Caco-2 (cell line): ENCODE measurements around the gene ADAMTS10. TPM values are rescaled to one million over a fixed set of nuclear protein-coding genes. Genes with fewer than 3 reads are reported as not detected.
A peak's percentile ranks its signal among the peaks of the same experiment; 100 is the strongest.

Experiments
- BruUV-seq: library from RNA; stranded (reverse); fragments of 400-500 nt; replicated peaks from 2 replicates; lab custom pipeline; 2021; lab: Mats Ljungman, UMichigan
- CTCF ChIA-PET: fragments of 300-600 bp; sonication (Branson Sonifier 250); formaldehyde crosslinking; loops from one replicate; lab custom pipeline; 2022; ENCODE audit warnings: antibody characterized with exemption; lab: Charles Lee
- POLR2A ChIA-PET: fragments of 300-600 bp; sonication (Branson Sonifier 250); formaldehyde crosslinking; loops from one replicate; lab custom pipeline; 2022; ENCODE audit warnings: antibody characterized with exemption; lab: Charles Lee
- DNase-seq, 2 experiments: peaks; one replicate each; pipeline versions ENCODE4 v3.0.0 to v3.0.0-alpha.2; 2020 to 2022
- H3K27me3 ChIP-seq: replicated peaks from 2 replicates; pipeline ENCODE4 v1.6.0; 2011; ENCODE audit warnings: low read length; ENCODE audit not compliant: control insufficient read depth, insufficient read depth
- H3K36me3 ChIP-seq: 2 replicates; pipeline ENCODE4 v1.5.1; 2011; ENCODE audit warnings: low read length; ENCODE audit not compliant: control insufficient read depth, insufficient read depth
- H3K4me1 ChIP-seq: fragments of 250-450 bp; sonication (Bioruptor Pico); 2 replicates; pipeline ENCODE4 v1.5.1; 2020; ENCODE audit warnings: mild to moderate bottlenecking
- H3K4me3 ChIP-seq: 2 replicates; pipeline ENCODE4 v1.5.1; 2011; ENCODE audit warnings: low read depth, mild to moderate bottlenecking, control low read depth, low read length
- H3K9me3 ChIP-seq: fragments of 250-450 bp; sonication (Bioruptor Pico); 2 replicates; pipeline ENCODE4 v1.5.1; 2020; ENCODE audit warnings: mild to moderate bottlenecking, moderate library complexity
- H3K27ac Mint-ChIP-seq: one replicate; pipeline ENCODE4 v1.8.0; 2022; ENCODE audit warnings: mixed read lengths; ENCODE audit not compliant: unreplicated experiment
- H3K27me3 Mint-ChIP-seq: one replicate; pipeline ENCODE4 v1.8.0; 2022; ENCODE audit warnings: mixed read lengths; ENCODE audit not compliant: insufficient read depth, unreplicated experiment
- H3K36me3 Mint-ChIP-seq: one replicate; pipeline ENCODE4 v1.8.0; 2022; ENCODE audit warnings: mild to moderate bottlenecking, mixed read lengths; ENCODE audit not compliant: insufficient read depth, unreplicated experiment
- H3K4me1 Mint-ChIP-seq: one replicate; pipeline ENCODE4 v1.8.0; 2022; ENCODE audit warnings: low read depth, mixed read lengths; ENCODE audit not compliant: unreplicated experiment
- H3K4me3 Mint-ChIP-seq: one replicate; pipeline ENCODE4 v1.8.0; 2022; ENCODE audit warnings: mild to moderate bottlenecking, moderate library complexity, mixed read lengths; ENCODE audit not compliant: unreplicated experiment
- H3K9me3 Mint-ChIP-seq: one replicate; pipeline ENCODE4 v1.8.0; 2022; ENCODE audit warnings: mixed read lengths; ENCODE audit not compliant: unreplicated experiment
- intact Hi-C: fragments of 100-400 bp; cut with micrococcal nuclease; formaldehyde crosslinking; loops from one replicate; pipeline ENCODE4 v1.10.0; 2022; ENCODE audit not compliant: unreplicated experiment
- total RNA-seq: library from RNA; stranded (reverse); gene quantifications from 2 replicates; pipeline ENCODE4 v1.2.3, GENCODE V29; 2022
- TF ChIP-seq, protein P1 (sequence below), 2 experiments: fragments of 200-600 bp in 1 of 2; IDR thresholded peaks; 1 replicate in 1 of 2; 2 replicates in 1 of 2; pipeline versions ENCODE4 v1.5.1 to v1.8.0; 2011 to 2022; ENCODE audit warnings: antibody characterized with exemption in 1 of 2, control low read depth in 1 of 2, inconsistent platforms in 1 of 2, low read depth in 1 of 2, low read length in 1 of 2, mild to moderate bottlenecking in 1 of 2, moderate library complexity in 1 of 2; ENCODE audit not compliant: insufficient read depth in 1 of 2, severe bottlenecking in 1 of 2, unreplicated experiment in 1 of 2

ADAMTS10 gene
- total RNA-seq, 1 experiment from 2014 or later = 0.77 TPM

DNA sequence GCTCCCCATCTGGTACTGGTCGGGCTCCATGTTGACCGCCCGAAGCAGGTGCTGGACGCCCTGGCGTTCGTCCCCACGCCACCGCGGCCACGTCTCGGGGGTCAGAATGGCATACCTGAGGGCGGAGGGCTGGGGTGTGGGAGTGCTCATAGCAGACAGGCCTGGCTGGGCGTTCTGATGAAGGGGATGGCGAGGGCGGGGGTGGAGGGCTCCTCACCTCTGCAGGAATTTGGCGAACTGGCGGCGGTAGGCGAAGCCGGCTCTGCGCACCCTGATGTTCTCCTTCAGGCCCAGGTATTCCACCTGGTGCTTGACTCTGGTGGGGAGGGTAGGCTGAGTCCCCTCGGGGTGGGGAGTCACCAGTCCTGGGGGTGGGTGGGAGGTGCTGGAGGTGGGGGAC lies 74.2 kb downstream of the ADAMTS10 start:
- H3K27me3 Mint-ChIP-seq = no peaks in the 10 kb centered on the region
- intact Hi-C loops = no loop called here
- H3K36me3 ChIP-seq = no peaks in the 10 kb centered on the region
- no peak overlapping the region for H3K27ac Mint-ChIP-seq
- no peaks in the 10 kb centered on the region for H3K36me3 Mint-ChIP-seq
- no peak overlapping the region for H3K4me3 Mint-ChIP-seq
- ChIA-PET POLR2A (no interaction called here), CTCF (no interaction called here)
- TF ChIP-seq, protein P1, sequence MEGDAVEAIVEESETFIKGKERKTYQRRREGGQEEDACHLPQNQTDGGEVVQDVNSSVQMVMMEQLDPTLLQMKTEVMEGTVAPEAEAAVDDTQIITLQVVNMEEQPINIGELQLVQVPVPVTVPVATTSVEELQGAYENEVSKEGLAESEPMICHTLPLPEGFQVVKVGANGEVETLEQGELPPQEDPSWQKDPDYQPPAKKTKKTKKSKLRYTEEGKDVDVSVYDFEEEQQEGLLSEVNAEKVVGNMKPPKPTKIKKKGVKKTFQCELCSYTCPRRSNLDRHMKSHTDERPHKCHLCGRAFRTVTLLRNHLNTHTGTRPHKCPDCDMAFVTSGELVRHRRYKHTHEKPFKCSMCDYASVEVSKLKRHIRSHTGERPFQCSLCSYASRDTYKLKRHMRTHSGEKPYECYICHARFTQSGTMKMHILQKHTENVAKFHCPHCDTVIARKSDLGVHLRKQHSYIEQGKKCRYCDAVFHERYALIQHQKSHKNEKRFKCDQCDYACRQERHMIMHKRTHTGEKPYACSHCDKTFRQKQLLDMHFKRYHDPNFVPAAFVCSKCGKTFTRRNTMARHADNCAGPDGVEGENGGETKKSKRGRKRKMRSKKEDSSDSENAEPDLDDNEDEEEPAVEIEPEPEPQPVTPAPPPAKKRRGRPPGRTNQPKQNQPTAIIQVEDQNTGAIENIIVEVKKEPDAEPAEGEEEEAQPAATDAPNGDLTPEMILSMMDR (IDR thresholded peaks at IDR 0.05; ENCODE audit: insufficient read depth in 1 of 2, low read depth in 1 of 2, low read length in 1 of 2, severe bottlenecking in 1 of 2, unreplicated experiment in 1 of 2) = no peak
- H3K4me3 ChIP-seq = no peak overlapping the region
- peaks cover 11% of the 10 kb centered on the region for H3K4me1 Mint-ChIP-seq
- H3K9me3 ChIP-seq = no peaks in the 10 kb centered on the region
- no TSS peak for BruUV-seq
- no peaks in the 10 kb centered on the region for H3K9me3 Mint-ChIP-seq
- DNase-seq = no peak
- peaks cover 6% of the 10 kb centered on the region; the same call in 1 of the 2 replicates for H3K4me1 ChIP-seq
- H3K27me3 ChIP-seq = no peaks in the 10 kb centered on the region

DNA sequence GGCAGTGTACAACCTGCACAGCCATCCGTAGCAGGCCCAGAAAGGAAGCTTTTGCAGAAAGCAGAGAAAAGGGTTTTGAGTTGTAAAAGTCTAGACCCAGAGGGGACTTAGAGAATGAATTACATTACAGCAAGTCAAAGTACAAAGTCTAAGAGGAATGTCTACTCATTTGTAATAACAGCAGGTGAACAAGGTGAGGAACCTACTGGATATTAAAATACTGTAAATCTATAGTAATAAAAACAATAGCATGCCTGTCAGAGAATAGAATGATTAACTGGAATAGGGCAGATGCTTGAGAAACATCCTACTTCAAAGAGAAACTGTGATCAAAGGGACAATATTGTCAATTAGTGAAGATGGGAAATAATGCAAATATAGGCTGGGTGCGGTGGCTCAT lies 78.3 kb downstream of the ADAMTS10 start:
- no peaks in the 10 kb centered on the region for H3K9me3 ChIP-seq
- H3K4me3 ChIP-seq = no peak overlapping the region
- Mint-ChIP-seq H3K9me3 (no peaks in the 10 kb centered on the region), H3K4me3 (no peak overlapping the region), H3K27me3 (no peaks in the 10 kb centered on the region), H3K4me1 (peaks cover 11% of the 10 kb centered on the region), H3K27ac (peak overlapping the region; percentile 24), H3K36me3 (no peaks in the 10 kb centered on the region)
- BruUV-seq = no TSS peak
- ChIA-PET POLR2A (no interaction called here), CTCF (no interaction called here)
- DNase-seq = no peak
- peaks cover 6% of the 10 kb centered on the region; the same call in 1 of the 2 replicates for H3K4me1 ChIP-seq
- intact Hi-C loops = no loop called here
- H3K27me3 ChIP-seq = no peaks in the 10 kb centered on the region
- TF ChIP-seq, protein P1 (IDR thresholded peaks at IDR 0.05; ENCODE audit: insufficient read depth in 1 of 2, low read depth in 1 of 2, low read length in 1 of 2, severe bottlenecking in 1 of 2, unreplicated experiment in 1 of 2) = no peak
- H3K36me3 ChIP-seq = no peaks in the 10 kb centered on the region; the same call in 1 of the 2 replicates

DNA sequence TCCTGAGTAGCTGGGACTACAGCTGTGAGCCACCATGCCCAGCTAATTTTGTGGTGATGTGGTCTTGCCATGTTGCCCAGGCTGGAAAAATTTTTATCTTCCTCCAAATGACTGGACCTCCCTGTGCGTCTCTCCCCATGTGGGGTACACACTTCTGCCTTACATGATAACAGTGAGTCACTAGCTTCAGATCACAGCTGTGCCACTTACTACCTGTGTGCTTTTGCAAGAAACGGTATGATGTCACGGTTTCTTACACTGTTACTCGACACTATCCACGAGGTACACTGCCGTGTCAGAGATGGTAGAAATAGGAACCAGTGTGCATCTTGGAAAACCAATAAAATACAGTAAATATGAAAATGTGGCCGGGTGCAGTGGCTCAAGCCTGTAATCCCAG lies 79.0 kb downstream of the ADAMTS10 start:
- TF ChIP-seq, protein P1 (IDR thresholded peaks at IDR 0.05; ENCODE audit: insufficient read depth in 1 of 2, low read depth in 1 of 2, low read length in 1 of 2, severe bottlenecking in 1 of 2, unreplicated experiment in 1 of 2) = no peak
- Mint-ChIP-seq H3K4me1 (peaks cover 18% of the 10 kb centered on the region), H3K27ac (no peak overlapping the region), H3K36me3 (no peaks in the 10 kb centered on the region), H3K27me3 (no peaks in the 10 kb centered on the region), H3K9me3 (no peaks in the 10 kb centered on the region), H3K4me3 (no peak overlapping the region)
- intact Hi-C loops = no loop called here
- DNase-seq = no peak
- H3K9me3 ChIP-seq = no peaks in the 10 kb centered on the region
- no peak overlapping the region for H3K4me3 ChIP-seq
- CTCF ChIA-PET = no interaction called here
- H3K4me1 ChIP-seq = peaks cover 6% of the 10 kb centered on the region; the same call in 1 of the 2 replicates
- POLR2A ChIA-PET = interaction anchor here (0.6 kb wide), 1 partner anchor 18 kb away, joined by 3 read pairs; the partner anchor contains the start of gene ZNF414
- BruUV-seq = no TSS peak
- no peaks in the 10 kb centered on the region; the same call in 1 of the 2 replicates for H3K36me3 ChIP-seq
- H3K27me3 ChIP-seq = no peaks in the 10 kb centered on the region

Other genes with a start within 250 kb of the ADAMTS10 start
- gene ANGPTL4, start 246.6 kb downstream of the ADAMTS10 start, total RNA-seq = 0.63 and 1.2 TPM in 2 replicates
- 86.3 and 91.3 TPM in 2 replicates for gene RAB11B, start 220.4 kb downstream of the ADAMTS10 start, total RNA-seq
- gene MARCHF2, start 197.4 kb downstream of the ADAMTS10 start, total RNA-seq = 13.8 and 15.2 TPM in 2 replicates
- gene HNRNPM, start 165.7 kb downstream of the ADAMTS10 start, total RNA-seq = 271 and 286 TPM in 2 replicates
- 0.26 TPM in 1 of 2 replicates, not detected in the other for gene PRAM1, start 108.1 kb downstream of the ADAMTS10 start, total RNA-seq
- gene ZNF414, start 96.5 kb downstream of the ADAMTS10 start, total RNA-seq = 17.2 and 25.0 TPM in 2 replicates
- gene MYO1F, start 33.3 kb downstream of the ADAMTS10 start, total RNA-seq = 0.23 and 0.25 TPM in 2 replicates
- gene NFILZ, start 19.9 kb upstream of the ADAMTS10 start, total RNA-seq = not detected in 2 replicates
- gene ACTL9, start 88.1 kb upstream of the ADAMTS10 start, total RNA-seq = not detected in 2 replicates
- gene OR2Z1, start 110.9 kb upstream of the ADAMTS10 start, total RNA-seq = not detected in 2 replicates
- 8.9 and 10.1 TPM in 2 replicates for gene ZNF558, start 221.6 kb upstream of the ADAMTS10 start, total RNA-seq
- not detected in 2 replicates for gene MBD3L1, start 221.7 kb upstream of the ADAMTS10 start, total RNA-seq